Keratinocyte (primary cell): ENCODE results near the gene STK32C. TPM values are rescaled to one million over a fixed set of nuclear protein-coding genes. Genes with fewer than 3 reads are reported as not detected.

Experiments used
- DNase-seq: peaks from one replicate; pipeline ENCODE4 v3.0.0-alpha.2; 2011; ENCODE audit warnings: low read depth, missing footprints, low spot score
- FAIRE-seq: peaks from 2 replicates; lab custom pipeline; 2011; peaks lifted over from hg19 to GRCh38; lab: Jason Lieb, UNC
- H2AFZ ChIP-seq: 2 replicates; pipeline ENCODE4 v1.6.0; 2012; ENCODE audit warnings: low read length, control low read depth, inconsistent platforms; ENCODE audit not compliant: control insufficient read depth
- H3K27ac ChIP-seq: 2 replicates; pipeline ENCODE4 v1.5.1; 2011; ENCODE audit warnings: low read length; ENCODE audit not compliant: control insufficient read depth, insufficient read depth
- H3K27me3 ChIP-seq: 3 replicates; pipeline ENCODE4 v1.6.0; 2011; ENCODE audit warnings: low read length; ENCODE audit not compliant: control insufficient read depth, insufficient read depth; ENCODE audit errors: extremely low read depth
- H3K36me3 ChIP-seq, 2 experiments: 2 replicates in 1 of 2; 3 replicates in 1 of 2; pipeline ENCODE4 v1.5.1; 2011; ENCODE audit warnings: low read length in 2 of 2, mild to moderate bottlenecking in 1 of 2; ENCODE audit not compliant: control insufficient read depth in 2 of 2, insufficient read depth in 2 of 2; ENCODE audit errors: extremely low read depth in 1 of 2
- H3K4me1 ChIP-seq: 3 replicates; pipeline ENCODE4 v1.5.1; 2011; ENCODE audit warnings: low read length; ENCODE audit not compliant: control insufficient read depth, insufficient read depth; ENCODE audit errors: extremely low read depth
- H3K4me2 ChIP-seq: 3 replicates; pipeline ENCODE4 v1.6.0; 2011; ENCODE audit warnings: low read depth, low read length; ENCODE audit not compliant: control insufficient read depth, insufficient read depth; ENCODE audit errors: extremely low read depth
- H3K4me3 ChIP-seq, 3 experiments: fragments of 200-600 bp in 1 of 3; sonication (generic) in 1 of 3; 2 replicates in 2 of 3; 3 replicates in 1 of 3; pipeline ENCODE4 v1.5.1; 2011 to 2016; ENCODE audit warnings: low read length in 3 of 3, mild to moderate bottlenecking in 3 of 3, control low read depth in 2 of 3, inconsistent platforms in 1 of 3, low read depth in 1 of 3, mixed read lengths in 1 of 3, mixed run types in 1 of 3, moderate library complexity in 1 of 3; ENCODE audit not compliant: control insufficient read depth in 2 of 3, insufficient read depth in 2 of 3; ENCODE audit errors: extremely low read depth in 1 of 3
- H3K79me2 ChIP-seq: 2 replicates; pipeline ENCODE4 v1.6.0; 2012; ENCODE audit warnings: low read length; ENCODE audit not compliant: control insufficient read depth, insufficient read depth
- H3K9ac ChIP-seq: 3 replicates; pipeline ENCODE4 v1.6.0; 2011; ENCODE audit warnings: low read length; ENCODE audit not compliant: control insufficient read depth, insufficient read depth; ENCODE audit errors: extremely low read depth
- H3K9me1 ChIP-seq: 3 replicates; pipeline ENCODE4 v1.6.0; 2011; ENCODE audit warnings: low read length; ENCODE audit not compliant: control insufficient read depth, insufficient read depth; ENCODE audit errors: extremely low read depth
- H3K9me3 ChIP-seq: 2 replicates; pipeline ENCODE4 v1.5.1; 2012; ENCODE audit warnings: low read depth, low read length; ENCODE audit not compliant: control insufficient read depth
- H4K20me1 ChIP-seq: 3 replicates; pipeline ENCODE4 v1.6.0; 2011; ENCODE audit warnings: low read length; ENCODE audit not compliant: control insufficient read depth, insufficient read depth; ENCODE audit errors: extremely low read depth
- CTCF ChIP-seq, 3 experiments: IDR thresholded peaks in 1 of 3; conservative IDR thresholded peaks in 1 of 3; optimal IDR thresholded peaks in 1 of 3; 2 replicates in 2 of 3; 3 replicates in 1 of 3; pipeline versions ENCODE3 to v1.5.1; 2011; ENCODE audit warnings: low read length in 3 of 3, mild to moderate bottlenecking in 3 of 3, moderate library complexity in 2 of 3, control low read depth in 1 of 3, inconsistent platforms in 1 of 3; ENCODE audit not compliant: insufficient read depth in 2 of 3; ENCODE audit errors: extremely low read depth in 1 of 3
- EZH2 ChIP-seq: IDR thresholded peaks from one replicate; pipeline ENCODE4 v1.6.1; 2012; ENCODE audit warnings: inconsistent platforms, mild to moderate bottlenecking, low read length, moderate library complexity
- dilution Hi-C: fragments of 300-500 bp; cut with MboI; formaldehyde crosslinking; loops from one replicate; pipeline ENCODE4 v1.7.0; 2020; ENCODE audit warnings: low sequenced_read_pairs; ENCODE audit not compliant: extremely low pct_ligation_motif_present
- polyA plus RNA-seq, 5 experiments: library from polyadenylated mRNA; depleted of rRNA in 3 of 5; stranded (reverse) in 3 of 5; stranded (forward) in 1 of 5; unstranded in 1 of 5; fragments of >200 nt; gene quantifications; 1 replicate in 1 of 5; 2 replicates in 3 of 5; 3 replicates in 1 of 5; pipeline versions ENCODE4 v1.2.1 to v1.2.3, GENCODE V29; 2011 to 2012; ENCODE audit warnings: missing spikeins in 2 of 5, low read depth in 1 of 5, low replicate concordance in 1 of 5

The STK32C gene
- polyA plus RNA-seq, 1 donor (not counting 4 experiments of a cell fraction or from before 2014, with no cell fraction given) = 4.1 TPM

GRCh38 chr10:132304756-132305509 lies 2.8 kb downstream of the STK32C start:
- dilution Hi-C loops = no loop called here

GRCh38 chr10:132303361-132304115 lies 4.2 kb downstream of the STK32C start:
- Histone ChIP-seq H2AFZ (no peak overlapping the region), H3K36me3 (no peaks in the 10 kb centered on the region), H3K4me2 (no peak overlapping the region), H3K9me1 (no peaks in the 10 kb centered on the region), H3K9me3 (no peaks in the 10 kb centered on the region), H3K4me3 (no peak overlapping the region), H3K4me1 (no peaks in the 10 kb centered on the region), H4K20me1 (no peaks in the 10 kb centered on the region), H3K79me2 (no peaks in the 10 kb centered on the region), H3K27me3 (peaks cover 20% of the 10 kb centered on the region), H3K9ac (no peak overlapping the region), H3K27ac (no peak overlapping the region)
- dilution Hi-C loops = no loop called here
- no peak for FAIRE-seq
- no peak for DNase-seq
- TF ChIP-seq EZH2 (no peak), CTCF (optimal IDR thresholded peaks at IDR 0.05 in 1 of 3, IDR thresholded peaks at IDR 0.05 in 1 of 3, conservative IDR thresholded peaks at IDR 0.05 in 1 of 3; ENCODE audit: extremely low read depth in 1 of 3, insufficient read depth in 2 of 3, low read length in 3 of 3) (no peak)

More at GRCh38 chr10:132304756-132305509, 2.8 kb downstream of the STK32C start:
- Histone ChIP-seq H3K9ac (no peak overlapping the region), H3K9me3 (no peaks in the 10 kb centered on the region), H3K4me1 (no peaks in the 10 kb centered on the region), H3K4me2 (no peak overlapping the region), H3K9me1 (no peaks in the 10 kb centered on the region), H3K79me2 (no peaks in the 10 kb centered on the region), H3K27ac (no peak overlapping the region), H4K20me1 (no peaks in the 10 kb centered on the region), H3K27me3 (peaks cover 34% of the 10 kb centered on the region), H3K4me3 (no peak overlapping the region), H3K36me3 (no peaks in the 10 kb centered on the region), H2AFZ (no peak overlapping the region)
- no peak for FAIRE-seq
- no peak for TF ChIP-seq EZH2
- no peak for TF ChIP-seq CTCF (optimal IDR thresholded peaks at IDR 0.05 in 1 of 3, IDR thresholded peaks at IDR 0.05 in 1 of 3, conservative IDR thresholded peaks at IDR 0.05 in 1 of 3; ENCODE audit: extremely low read depth in 1 of 3, insufficient read depth in 2 of 3, low read length in 3 of 3)
- no peak for DNase-seq
